GM12878 (cell line): ENCODE measurements around the gene SELENOH. TPM values are rescaled to one million over a fixed set of nuclear protein-coding genes. Genes with fewer than 3 reads are reported as not detected.
A peak's percentile ranks its signal among the peaks of the same experiment; 100 is the strongest.

Source experiments
- ATAC-seq: fragments of 200-7000 bp; cut with Tn5 transposase; 3 replicates; pipeline ENCODE4 v1.9.1; 2020; ENCODE audit warnings: mild to moderate bottlenecking, moderate library complexity
- BruUV-seq: library from RNA; stranded (reverse); fragments of 400-500 nt; replicated peaks from 2 replicates; lab custom pipeline; 2021; lab: Mats Ljungman, UMichigan
- CTCF ChIA-PET: fragments of 300-600 bp; sonication (Branson Sonifier 250); formaldehyde crosslinking; extraction: SDS; loops from one replicate; lab custom pipeline; 2021; ENCODE audit warnings: inconsistent platforms; lab: Yijun Ruan, JAX
- POLR2A ChIA-PET: fragments of 350-600 bp; formaldehyde crosslinking; extraction: SDS; loops from one replicate; lab custom pipeline; 2021; ENCODE audit warnings: inconsistent platforms; lab: Charles Lee
- RAD21 ChIA-PET: fragments of 300-600 bp; sonication (Branson Sonifier 250); formaldehyde crosslinking; loops from one replicate; lab custom pipeline; 2023; ENCODE audit warnings: antibody characterized with exemption; ENCODE audit not compliant: unreplicated experiment; lab: Charles Lee
- SMC1A ChIA-PET: fragments of 300-600 bp; sonication (Branson Sonifier 250); formaldehyde crosslinking; loops from one replicate; lab custom pipeline; 2023; ENCODE audit not compliant: unreplicated experiment, uncharacterized antibody; lab: Charles Lee
- DNase-seq: peaks from one replicate; pipeline ENCODE4 v3.0.0-alpha.2; 2011; ENCODE audit warnings: low read depth, low spot score
- FAIRE-seq: peaks from 3 replicates; lab custom pipeline; 2011; peaks lifted over from hg19 to GRCh38; lab: Jason Lieb, UNC
- H2AFZ ChIP-seq: 2 replicates; pipeline ENCODE4 v1.6.0; 2011; ENCODE audit warnings: low read depth, low read length, control low read depth; ENCODE audit not compliant: control insufficient read depth
- H3K27ac ChIP-seq: 2 replicates; pipeline ENCODE4 v1.5.1; 2011; ENCODE audit warnings: control low read depth; ENCODE audit not compliant: control insufficient read depth, insufficient read depth
- H3K27me3 ChIP-seq, 2 experiments: replicated peaks in 1 of 2; 2 replicates each; pipeline versions ENCODE4 v1.6.0 to v1.6.1; 2011; ENCODE audit warnings: low read length in 1 of 2; ENCODE audit not compliant: control insufficient read depth in 2 of 2, insufficient read depth in 2 of 2
- H3K36me3 ChIP-seq, 2 experiments: 2 replicates each; pipeline ENCODE4 v1.5.1; 2011; ENCODE audit warnings: low read length in 1 of 2; ENCODE audit not compliant: control insufficient read depth in 2 of 2, insufficient read depth in 2 of 2
- H3K4me1 ChIP-seq: 2 replicates; pipeline ENCODE4 v1.6.1; 2011; ENCODE audit warnings: mild to moderate bottlenecking, low read length, moderate library complexity, mixed read lengths; ENCODE audit not compliant: control insufficient read depth, insufficient read depth
- H3K4me2 ChIP-seq: 2 replicates; pipeline ENCODE4 v1.6.0; 2011; ENCODE audit warnings: control low read depth; ENCODE audit not compliant: control insufficient read depth, insufficient read depth
- H3K4me3 ChIP-seq: fragments of 200-600 bp; sonication (generic); 2 replicates; pipeline ENCODE4 v1.5.1; 2016
- H3K79me2 ChIP-seq: 2 replicates; pipeline ENCODE4 v1.6.0; 2011; ENCODE audit warnings: low read length; ENCODE audit not compliant: control insufficient read depth, insufficient read depth
- H3K9ac ChIP-seq: 2 replicates; pipeline ENCODE4 v1.8.0; 2011; ENCODE audit warnings: low read length, control low read depth, mixed read lengths; ENCODE audit not compliant: control insufficient read depth, insufficient read depth
- H3K9me3 ChIP-seq: replicated peaks from 3 replicates; pipeline ENCODE4 v1.5.1; 2011; ENCODE audit warnings: mild to moderate bottlenecking, low read length; ENCODE audit not compliant: control insufficient read depth, insufficient read depth
- H4K20me1 ChIP-seq: 2 replicates; pipeline ENCODE4 v1.6.0; 2011; ENCODE audit not compliant: control insufficient read depth, insufficient read depth
- CBX3 ChIP-seq: fragments of 200-600 bp; sonication (generic); IDR thresholded peaks from 2 replicates; pipeline ENCODE4 v1.6.1; 2016; ENCODE audit warnings: low read depth, borderline replicate concordance
- EED ChIP-seq: sonication (generic); IDR thresholded peaks from 2 replicates; pipeline ENCODE4 v1.6.1; 2016; ENCODE audit warnings: antibody characterized with exemption, low read depth
- HDAC6 ChIP-seq: fragments of 200-600 bp; sonication (generic); IDR thresholded peaks from one replicate; pipeline ENCODE4 v1.8.0; 2017; ENCODE audit warnings: antibody characterized with exemption; ENCODE audit not compliant: unreplicated experiment
- KDM1A ChIP-seq: fragments of 200-600 bp; sonication (generic); IDR thresholded peaks from 2 replicates; pipeline ENCODE4 v1.6.1; 2016; ENCODE audit warnings: borderline replicate concordance
- MEF2A ChIP-seq: IDR thresholded peaks from 2 replicates; pipeline ENCODE4 v1.6.1; 2011; ENCODE audit warnings: low read depth, mild to moderate bottlenecking, low read length, moderate library complexity; ENCODE audit not compliant: insufficient read depth
- MTA2 ChIP-seq: fragments of 450-650 bp; IDR thresholded peaks from 2 replicates; pipeline ENCODE4 v1.6.1; 2016; ENCODE audit warnings: low read depth, mild to moderate bottlenecking, moderate library complexity
- MXI1 ChIP-seq: fragments of 150-350 bp; IDR thresholded peaks from 2 replicates; pipeline ENCODE4 v1.6.1; 2011; ENCODE audit warnings: low read depth, mild to moderate bottlenecking, inconsistent platforms, low read length, improper control_type of control experiment
- RAD21 ChIP-seq: IDR thresholded peaks from 2 replicates; pipeline ENCODE4 v1.6.1; 2011; ENCODE audit warnings: mild to moderate bottlenecking, low read depth, low read length, moderate library complexity; ENCODE audit not compliant: insufficient read depth
- RBBP5 ChIP-seq: fragments of 200-600 bp; sonication (generic); conservative IDR thresholded peaks from 2 replicates; pipeline ENCODE4 v1.6.1; 2016
- SIX5 ChIP-seq: IDR thresholded peaks from 2 replicates; pipeline ENCODE4 v1.6.1; 2011; ENCODE audit warnings: mild to moderate bottlenecking, low read depth, low read length, moderate library complexity; ENCODE audit not compliant: severe bottlenecking
- TBL1XR1 ChIP-seq: IDR thresholded peaks from 2 replicates; pipeline ENCODE4 v1.6.1; 2012; ENCODE audit warnings: low read depth, low read length, improper control_type of control experiment
- WGBS: methylation state at CpG from one replicate; pipeline ENCODE4 v1.1.6; 2016; ENCODE audit warnings: low lambda C conversion rate; ENCODE audit not compliant: insufficient replicate concordance, insufficient coverage; ENCODE audit errors: missing lambda C conversion rate; 5-methylcytosine and 5-hydroxymethylcytosine counted together
- in situ Hi-C: fragments of 300-500 bp; cut with MboI; formaldehyde crosslinking; loops from 9 replicates; pipeline ENCODE4 v1.14.3; 2018; ENCODE audit warnings: mixed read lengths
- intact Hi-C: fragments of 100-400 bp; cut with micrococcal nuclease; formaldehyde crosslinking; loops from one replicate; pipeline ENCODE4 v1.14.2; 2022; ENCODE audit not compliant: unreplicated experiment
- polyA plus RNA-seq, 11 experiments: library from polyadenylated mRNA; depleted of rRNA in 4 of 11; unstranded in 6 of 11; stranded (reverse) in 5 of 11; fragments of >200 nt; fragmentation: Nextera tagmentation in 4 of 11; fragmentation: Illumina TruSeq in 1 of 11; extraction: Ambion mirVana in 4 of 11; extraction: Trizol in 1 of 11; gene quantifications; 1 replicate in 1 of 11; 2 replicates in 10 of 11; pipeline versions ENCODE4 v1.2.1 to v1.2.3, GENCODE V29; 2011 to 2016; ENCODE audit warnings: inconsistent platforms in 2 of 11, missing spikeins in 2 of 11, low read depth in 1 of 11
- total RNA-seq, 4 experiments: library from RNA; depleted of rRNA in 3 of 4; stranded (reverse); fragments of >200 nt in 3 of 4; fragmentation: Illumina TruSeq in 1 of 4; extraction: Trizol in 1 of 4; gene quantifications; 2 replicates each; pipeline versions ENCODE4 v1.2.1 to v1.2.3, GENCODE V29; 2013 to 2021
- TF ChIP-seq, protein P1 (sequence below): fragments of 450-650 bp; IDR thresholded peaks from 2 replicates; pipeline ENCODE4 v1.6.1; 2017; ENCODE audit warnings: mild to moderate bottlenecking, moderate library complexity

SELENOH gene
- total and polyA plus RNA-seq, 10 of the 15 experiments (the other 5 are each of a cell fraction or from before 2014, with no cell fraction given) = 20.3 to 458 (median 200) TPM

DNA sequence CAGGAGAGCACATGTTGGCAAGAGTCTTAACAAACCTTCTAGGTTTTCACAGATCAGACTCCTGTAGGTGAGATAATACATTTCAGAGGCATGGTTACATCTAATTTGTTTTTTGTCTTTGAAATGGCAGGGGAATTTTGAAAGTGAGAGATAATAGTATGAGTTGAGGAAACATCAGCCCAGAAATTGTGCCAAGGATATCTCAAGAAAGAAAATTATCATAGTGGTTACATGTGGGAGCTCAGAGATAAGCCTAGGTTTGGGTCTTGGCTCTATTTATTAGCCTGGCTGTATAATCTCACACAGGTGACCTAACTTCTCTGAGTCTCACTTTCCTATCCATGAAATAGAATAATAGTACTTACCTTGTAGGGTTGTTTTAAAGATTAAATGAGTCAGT lies 9.9 kb downstream of the SELENOH start:
- in situ Hi-C loops (no loop called here), intact Hi-C loops (loop anchor here (1.0 kb wide), 1 partner anchor 49 kb away; no protein-coding TSS in a partner anchor)
- Histone ChIP-seq H3K4me3 (no peak overlapping the region), H3K36me3 (no peaks in the 10 kb centered on the region; a peak in 1 of 4 replicates), H3K4me1 (no peaks in the 10 kb centered on the region), H3K9ac (no peak overlapping the region), H3K4me2 (no peak overlapping the region), H3K27me3 (no peaks in the 10 kb centered on the region), H3K79me2 (no peaks in the 10 kb centered on the region), H2AFZ (no peak overlapping the region), H3K9me3 (no peaks in the 10 kb centered on the region; the same call in 2 of the 3 replicates), H3K27ac (no peak overlapping the region), H4K20me1 (no peaks in the 10 kb centered on the region)
- ChIA-PET CTCF (interaction anchor here (0.7 to 12.2 kb wide), 16 partner anchors 9 to 878 kb away, joined by 3 to 227 read pairs (median 4); partner anchors contain the start of genes CTNND1, MED19 and SELENOH), POLR2A (interaction anchor here (1.0 to 1.4 kb wide), 3 partner anchors 10 to 49 kb away, joined by 3 to 6 read pairs (median 3); partner anchors contain the start of genes CTNND1 and SELENOH), RAD21 (interaction anchor here (1.0 to 3.2 kb wide), 4 partner anchors 10 to 49 kb away, joined by 3 to 69 read pairs (median 10); partner anchors contain the start of gene CTNND1), SMC1A (interaction anchor here (0.5 to 3.3 kb wide), 19 partner anchors 9 to 774 kb away, joined by 3 to 58 read pairs (median 4); partner anchors contain the start of genes CTNND1 and SELENOH)
- DNase-seq = no peak
- ATAC-seq = no peak; the same call in 2 of the 3 replicates
- no peak for TF ChIP-seq EED
- no peak for FAIRE-seq
- BruUV-seq = no TSS peak

DNA sequence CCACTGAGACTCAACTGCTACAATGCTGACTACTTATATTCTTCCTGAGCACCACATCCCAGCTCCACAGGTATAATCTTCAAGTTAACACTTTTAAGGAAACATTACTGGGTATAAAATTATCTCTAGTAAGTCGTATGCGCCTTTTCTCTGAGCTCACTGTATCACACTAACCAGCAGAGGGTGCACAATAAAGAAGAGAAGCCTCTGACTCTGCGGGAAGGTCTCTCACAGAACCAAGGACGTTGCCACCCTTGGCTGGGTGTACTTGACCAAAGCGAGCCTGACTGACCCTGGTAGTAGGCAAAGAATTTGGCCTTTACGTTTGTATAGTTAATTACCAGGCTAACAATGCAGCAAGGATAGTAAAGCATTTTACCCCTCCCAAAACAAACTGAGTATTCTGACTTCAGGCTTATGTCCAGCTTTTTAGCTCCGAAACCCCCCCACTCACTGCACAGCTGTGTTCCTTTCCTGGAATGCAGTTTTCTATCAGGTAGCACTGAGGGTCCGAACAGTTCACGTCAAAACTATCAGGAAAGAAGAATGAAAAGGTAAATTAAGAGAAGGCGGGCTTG lies 10.5 kb downstream of the SELENOH start, which contains the start of gene BTBD18:
TSS of gene BTBD18 (minus strand) at position 144 of the 578 bp plus-strand sequence. CDS start 631 bp downstream, outside the sequence.
- in situ Hi-C loops = no loop called here
- no TSS peak for BruUV-seq
- H3K4me1 ChIP-seq = no peaks in the 10 kb centered on the region
- no peak within 1 kb of the TSS for H3K4me3 ChIP-seq
- no peak within 1 kb of the TSS for H3K27ac ChIP-seq
- SMC1A ChIA-PET = interaction anchor here (0.5 to 3.3 kb wide), 18 partner anchors 9 to 774 kb away, joined by 3 to 58 read pairs (median 4); partner anchors contain the start of genes CTNND1 and SELENOH
- H4K20me1 ChIP-seq = no peaks in the 10 kb centered on the region
- peak; percentile 93 for ATAC-seq
- CTCF ChIA-PET = interaction anchor here (0.7 to 12.2 kb wide), 17 partner anchors 10 to 878 kb away, joined by 3 to 227 read pairs (median 5); partner anchors contain the start of genes CTNND1, MED19 and SELENOH
- RAD21 ChIA-PET = interaction anchor here (1.0 to 3.2 kb wide), 6 partner anchors 9 to 761 kb away, joined by 3 to 69 read pairs (median 6); partner anchors contain the start of gene CTNND1
- intact Hi-C loops = loop anchor here (1.0 kb wide), 1 partner anchor 49 kb away; no protein-coding TSS in a partner anchor
- peak; percentile 52 for FAIRE-seq
- H3K79me2 ChIP-seq = no peaks in the 10 kb centered on the region
- H3K36me3 ChIP-seq = no peaks in the 10 kb centered on the region; a peak in 1 of 4 replicates
- H3K9me3 ChIP-seq = no peaks in the 10 kb centered on the region; the same call in 2 of the 3 replicates
- H3K4me2 ChIP-seq = no peak within 1 kb of the TSS
- no peak within 1 kb of the TSS for H2AFZ ChIP-seq
- WGBS = 67% methylated on average over 10 of the region's 10 CpGs
- DNase-seq = no peak
- H3K27me3 ChIP-seq = no peaks in the 10 kb centered on the region
- no peak within 1 kb of the TSS for H3K9ac ChIP-seq
- POLR2A ChIA-PET = interaction anchor here (0.7 to 1.4 kb wide), 4 partner anchors 10 to 767 kb away, joined by 3 to 6 read pairs (median 4); partner anchors contain the start of gene CTNND1
- TF ChIP-seq TBL1XR1 = no peak
- TF ChIP-seq RBBP5 = no peak
- TF ChIP-seq KDM1A = no peak
- TF ChIP-seq MEF2A = no peak
- TF ChIP-seq, protein P1, sequence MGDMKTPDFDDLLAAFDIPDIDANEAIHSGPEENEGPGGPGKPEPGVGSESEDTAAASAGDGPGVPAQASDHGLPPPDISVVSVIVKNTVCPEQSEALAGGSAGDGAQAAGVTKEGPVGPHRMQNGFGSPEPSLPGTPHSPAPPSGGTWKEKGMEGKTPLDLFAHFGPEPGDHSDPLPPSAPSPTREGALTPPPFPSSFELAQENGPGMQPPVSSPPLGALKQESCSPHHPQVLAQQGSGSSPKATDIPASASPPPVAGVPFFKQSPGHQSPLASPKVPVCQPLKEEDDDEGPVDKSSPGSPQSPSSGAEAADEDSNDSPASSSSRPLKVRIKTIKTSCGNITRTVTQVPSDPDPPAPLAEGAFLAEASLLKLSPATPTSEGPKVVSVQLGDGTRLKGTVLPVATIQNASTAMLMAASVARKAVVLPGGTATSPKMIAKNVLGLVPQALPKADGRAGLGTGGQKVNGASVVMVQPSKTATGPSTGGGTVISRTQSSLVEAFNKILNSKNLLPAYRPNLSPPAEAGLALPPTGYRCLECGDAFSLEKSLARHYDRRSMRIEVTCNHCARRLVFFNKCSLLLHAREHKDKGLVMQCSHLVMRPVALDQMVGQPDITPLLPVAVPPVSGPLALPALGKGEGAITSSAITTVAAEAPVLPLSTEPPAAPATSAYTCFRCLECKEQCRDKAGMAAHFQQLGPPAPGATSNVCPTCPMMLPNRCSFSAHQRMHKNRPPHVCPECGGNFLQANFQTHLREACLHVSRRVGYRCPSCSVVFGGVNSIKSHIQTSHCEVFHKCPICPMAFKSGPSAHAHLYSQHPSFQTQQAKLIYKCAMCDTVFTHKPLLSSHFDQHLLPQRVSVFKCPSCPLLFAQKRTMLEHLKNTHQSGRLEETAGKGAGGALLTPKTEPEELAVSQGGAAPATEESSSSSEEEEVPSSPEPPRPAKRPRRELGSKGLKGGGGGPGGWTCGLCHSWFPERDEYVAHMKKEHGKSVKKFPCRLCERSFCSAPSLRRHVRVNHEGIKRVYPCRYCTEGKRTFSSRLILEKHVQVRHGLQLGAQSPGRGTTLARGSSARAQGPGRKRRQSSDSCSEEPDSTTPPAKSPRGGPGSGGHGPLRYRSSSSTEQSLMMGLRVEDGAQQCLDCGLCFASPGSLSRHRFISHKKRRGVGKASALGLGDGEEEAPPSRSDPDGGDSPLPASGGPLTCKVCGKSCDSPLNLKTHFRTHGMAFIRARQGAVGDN = no peak
- no peak for TF ChIP-seq CBX3
- TF ChIP-seq RAD21 = peak; percentile 63
- no peak for TF ChIP-seq SIX5
- no peak for TF ChIP-seq HDAC6
- 0 out of 2 replicates have a peak, but pooled peaks have one; percentile 17 for TF ChIP-seq MXI1
- no peak for TF ChIP-seq MTA2
